CD4-positive, alpha-beta memory T cell (primary cell): ENCODE measurements around the gene HAS3. TPM values are rescaled to one million over a fixed set of nuclear protein-coding genes. Genes with fewer than 3 reads are reported as not detected.

Experiments used
- CTCF ChIA-PET: fragments of 350-600 bp; sonication (Branson Sonifier 250); formaldehyde crosslinking; loops from one replicate; lab custom pipeline; 2021; ENCODE audit warnings: inconsistent platforms; ENCODE audit not compliant: partially characterized antibody; lab: Charles Lee
- POLR2A ChIA-PET: fragments of 350-600 bp; sonication (Branson Sonifier 250); formaldehyde crosslinking; loops from one replicate; lab custom pipeline; 2021; ENCODE audit not compliant: partially characterized antibody; lab: Charles Lee
- DNase-seq, 5 donors: peaks; one replicate each; pipeline versions ENCODE4 v3.0.0 to v3.0.0-alpha.2; 2020 to 2022; ENCODE audit warnings: mixed read lengths in 1 of 5
- H3K27ac ChIP-seq: one replicate; pipeline ENCODE4 v1.7.0; 2013; ENCODE audit warnings: low read depth, low read length
- H3K27me3 ChIP-seq: 2 replicates; pipeline ENCODE4 v1.7.0; 2013; ENCODE audit warnings: mild to moderate bottlenecking, low read length, moderate library complexity; ENCODE audit not compliant: insufficient read depth
- H3K36me3 ChIP-seq: 2 replicates; pipeline ENCODE4 v1.7.0; 2013; ENCODE audit warnings: mild to moderate bottlenecking, low read length, moderate library complexity; ENCODE audit not compliant: insufficient read depth
- H3K4me1 ChIP-seq: 2 replicates; pipeline ENCODE4 v1.7.0; 2013; ENCODE audit warnings: mild to moderate bottlenecking, low read length, moderate library complexity; ENCODE audit not compliant: insufficient read depth
- H3K4me3 ChIP-seq, 2 donors: one replicate each; pipeline ENCODE4 v1.7.0; 2013; ENCODE audit warnings: low read length in 2 of 2, mild to moderate bottlenecking in 1 of 2
- H3K9me3 ChIP-seq, 2 donors: one replicate each; pipeline ENCODE4 v1.7.0; 2013; ENCODE audit warnings: low read length in 2 of 2, control low read depth in 1 of 2; ENCODE audit not compliant: control insufficient read depth in 1 of 2
- H3K27ac Mint-ChIP-seq, 7 donors: one replicate each; pipeline ENCODE4 v1.8.0; 2020 to 2021; ENCODE audit warnings: mixed read lengths in 7 of 7, mild to moderate bottlenecking in 6 of 7, inconsistent platforms in 3 of 7, moderate library complexity in 3 of 7
- H3K27me3 Mint-ChIP-seq, 2 donors: one replicate each; pipeline ENCODE4 v1.8.0; 2020 to 2021; ENCODE audit warnings: mixed read lengths in 2 of 2
- H3K36me3 Mint-ChIP-seq, 2 donors: one replicate each; pipeline ENCODE4 v1.8.0; 2020 to 2021; ENCODE audit warnings: mixed read lengths in 2 of 2, inconsistent platforms in 1 of 2, mild to moderate bottlenecking in 1 of 2
- H3K4me1 Mint-ChIP-seq, 4 donors: one replicate each; pipeline ENCODE4 v1.8.0; 2020 to 2021; ENCODE audit warnings: mixed read lengths in 4 of 4, mild to moderate bottlenecking in 1 of 4
- H3K4me3 Mint-ChIP-seq, 8 donors: one replicate each; pipeline ENCODE4 v1.8.0; 2020 to 2021; ENCODE audit warnings: mixed read lengths in 8 of 8, mild to moderate bottlenecking in 7 of 8, moderate library complexity in 6 of 8, inconsistent platforms in 3 of 8
- H3K9me3 Mint-ChIP-seq, 8 donors: one replicate each; pipeline ENCODE4 v1.8.0; 2020 to 2021; ENCODE audit warnings: mixed read lengths in 8 of 8, mild to moderate bottlenecking in 5 of 8, inconsistent platforms in 3 of 8, moderate library complexity in 1 of 8
- intact Hi-C: fragments of 100-400 bp; cut with micrococcal nuclease; formaldehyde crosslinking; loops from one replicate; pipeline ENCODE4 v1.15.1; 2023
- polyA plus RNA-seq, 2 donors: library from polyadenylated mRNA; unstranded; fragments of 300-500 nt; fragmentation: Illumina TruSeq; gene quantifications; one replicate each; pipeline ENCODE4 v1.2.3, GENCODE V29; 2021
- total RNA-seq, 2 experiments: library from RNA; stranded (reverse); gene quantifications; one replicate each; pipeline ENCODE4 v1.2.3, GENCODE V29; 2021

The HAS3 gene
- total and polyA plus RNA-seq, 4 experiments from 2014 or later = 0.07 to 3.3 (median 2.7) TPM; not detected in 1

- Histone ChIP-seq H3K27me3 (no peaks in the 10 kb centered on the region), H3K27ac (no peak overlapping the region), H3K9me3 (no peaks in the 10 kb centered on the region), H3K4me1 (no peaks in the 10 kb centered on the region), H3K4me3 (no peak overlapping the region), H3K36me3 (no peaks in the 10 kb centered on the region)
- H3K4me3 Mint-ChIP-seq = no peak overlapping the region
- ChIA-PET POLR2A (no interaction called here), CTCF (no interaction called here)
- no peak overlapping the region for H3K27ac Mint-ChIP-seq
- no peak for DNase-seq
- intact Hi-C loops = no loop called here
- peaks cover 0 to 4% (median under 1%) of the 10 kb centered on the region in 4 donors for H3K4me1 Mint-ChIP-seq
- H3K9me3 Mint-ChIP-seq = no peaks in the 10 kb centered on the region
- no peaks in the 10 kb centered on the region for H3K27me3 Mint-ChIP-seq
- H3K36me3 Mint-ChIP-seq = peaks cover 9 to 14% of the 10 kb centered on the region in 2 donors
Observed at GRCh38 chr16:69079697-69080096, 25.8 kb upstream of the HAS3 start.

- Mint-ChIP-seq H3K27ac (peak overlapping the region in 1 of 7 donors; percentile 52), H3K4me1 (peaks cover under 1 to 3% (median under 1%) of the 10 kb centered on the region in 4 donors), H3K4me3 (no peak overlapping the region), H3K9me3 (no peaks in the 10 kb centered on the region), H3K36me3 (peaks cover 19 to 20% of the 10 kb centered on the region in 2 donors), H3K27me3 (no peaks in the 10 kb centered on the region)
- no peak for DNase-seq
- CTCF ChIA-PET = interaction anchor here (0.5 kb wide), 1 partner anchor 16 kb away, joined by 3 read pairs; no protein-coding TSS in a partner anchor
- no peaks in the 10 kb centered on the region for H3K4me1 ChIP-seq
- no peak overlapping the region for H3K27ac ChIP-seq
- no peaks in the 10 kb centered on the region for H3K9me3 ChIP-seq
- POLR2A ChIA-PET = no interaction called here
- no peaks in the 10 kb centered on the region for H3K36me3 ChIP-seq
- no peaks in the 10 kb centered on the region for H3K27me3 ChIP-seq
- no peak overlapping the region for H3K4me3 ChIP-seq
- intact Hi-C loops = no loop called here
Observed at GRCh38 chr16:69083306-69083941, 22.0 kb upstream of the HAS3 start.

- Mint-ChIP-seq H3K36me3 (peaks cover 19 to 20% of the 10 kb centered on the region in 2 donors), H3K27me3 (no peaks in the 10 kb centered on the region), H3K4me1 (peaks cover 9% of the 10 kb centered on the region in 4 donors), H3K9me3 (no peaks in the 10 kb centered on the region), H3K4me3 (no peak overlapping the region), H3K27ac (peak overlapping the region in 1 of 7 donors; percentile 52)
- Histone ChIP-seq H3K27ac (no peak overlapping the region), H3K36me3 (no peaks in the 10 kb centered on the region), H3K4me1 (no peaks in the 10 kb centered on the region), H3K9me3 (no peaks in the 10 kb centered on the region), H3K4me3 (no peak overlapping the region), H3K27me3 (no peaks in the 10 kb centered on the region)
- intact Hi-C loops = no loop called here
- no peak for DNase-seq
- POLR2A ChIA-PET = no interaction called here
- CTCF ChIA-PET = interaction anchor here (1.1 to 1.2 kb wide), 2 partner anchors 10 to 80 kb away, joined by 3 read pairs; no protein-coding TSS in a partner anchor
Observed at GRCh38 chr16:69084289-69084688, 21.2 kb upstream of the HAS3 start.

GRCh38 chr16:69085032-69085695, 20.3 kb upstream of the HAS3 start:
- no peaks in the 10 kb centered on the region for H3K36me3 ChIP-seq
- H3K36me3 Mint-ChIP-seq = peaks cover 19 to 20% of the 10 kb centered on the region in 2 donors
- intact Hi-C loops = no loop called here

GRCh38 chr16:69087161-69087581, 18.3 kb upstream of the HAS3 start:
- H3K4me3 Mint-ChIP-seq = no peak overlapping the region
- H3K9me3 Mint-ChIP-seq = no peaks in the 10 kb centered on the region
- no peaks in the 10 kb centered on the region for H3K36me3 ChIP-seq
- no peaks in the 10 kb centered on the region for H3K27me3 Mint-ChIP-seq
- H3K27ac Mint-ChIP-seq = peak overlapping the region in 2 of 7 donors; percentile 80 to 89
- ChIA-PET CTCF (no interaction called here), POLR2A (no interaction called here)
- no peaks in the 10 kb centered on the region for H3K4me1 ChIP-seq
- peaks cover 19 to 20% of the 10 kb centered on the region in 2 donors for H3K36me3 Mint-ChIP-seq
- H3K27ac ChIP-seq = no peak overlapping the region
- DNase-seq = no peak
- intact Hi-C loops = no loop called here
- peaks cover 11 to 13% (median 12%) of the 10 kb centered on the region in 4 donors for H3K4me1 Mint-ChIP-seq
- no peaks in the 10 kb centered on the region for H3K9me3 ChIP-seq
- no peak overlapping the region for H3K4me3 ChIP-seq
- no peaks in the 10 kb centered on the region for H3K27me3 ChIP-seq

More at GRCh38 chr16:69085032-69085695, 20.3 kb upstream of the HAS3 start:
- Mint-ChIP-seq H3K27ac (peak overlapping the region in 1 of 7 donors; percentile 59), H3K9me3 (no peaks in the 10 kb centered on the region), H3K4me1 (peaks cover 11 to 13% (median 12%) of the 10 kb centered on the region in 4 donors), H3K27me3 (no peaks in the 10 kb centered on the region), H3K4me3 (no peak overlapping the region)
- Histone ChIP-seq H3K4me1 (no peaks in the 10 kb centered on the region), H3K27me3 (no peaks in the 10 kb centered on the region), H3K27ac (no peak overlapping the region), H3K4me3 (no peak overlapping the region), H3K9me3 (no peaks in the 10 kb centered on the region)
- ChIA-PET CTCF (interaction anchor here (1.1 to 1.2 kb wide), 2 partner anchors 9 to 81 kb away, joined by 3 read pairs; no protein-coding TSS in a partner anchor), POLR2A (no interaction called here)
- DNase-seq = no peak

- no peaks in the 10 kb centered on the region for H3K9me3 ChIP-seq
- H3K4me3 ChIP-seq = no peak overlapping the region
- H3K4me1 ChIP-seq = no peaks in the 10 kb centered on the region
- H3K36me3 Mint-ChIP-seq = peaks cover 15 to 18% of the 10 kb centered on the region in 2 donors
- no peak for DNase-seq
- H3K27ac Mint-ChIP-seq = peak overlapping the region in 6 of 7 donors; percentile 6 to 67 (median 60)
- H3K4me1 Mint-ChIP-seq = peaks cover 11 to 13% (median 12%) of the 10 kb centered on the region in 4 donors
- no peak overlapping the region for H3K27ac ChIP-seq
- H3K4me3 Mint-ChIP-seq = peak overlapping the region in 1 of 8 donors; percentile 37
- ChIA-PET POLR2A (no interaction called here), CTCF (interaction anchor here (0.9 kb wide), 1 partner anchor 34 kb away, joined by 3 read pairs; no protein-coding TSS in a partner anchor)
- no peaks in the 10 kb centered on the region for H3K36me3 ChIP-seq
- no peaks in the 10 kb centered on the region for H3K27me3 Mint-ChIP-seq
- H3K27me3 ChIP-seq = no peaks in the 10 kb centered on the region
- H3K9me3 Mint-ChIP-seq = no peaks in the 10 kb centered on the region
- intact Hi-C loops = no loop called here
Observed at GRCh38 chr16:69088684-69089083, 16.8 kb upstream of the HAS3 start.
